GM12865 (cell line): ENCODE results near the gene GRAMD1A.

Source experiments
- DNase-seq: peaks from one replicate; pipeline ENCODE4 v3.0.0; 2010; ENCODE audit warnings: low read depth
- H3K4me3 ChIP-seq: 2 replicates; pipeline ENCODE4 v1.5.1; 2011; ENCODE audit warnings: mild to moderate bottlenecking, low read depth, low read length, control low read depth
- TF ChIP-seq, protein P1 (sequence below): IDR thresholded peaks from 2 replicates; pipeline ENCODE4 v1.5.1; 2011; ENCODE audit warnings: low read length, control low read depth, low read depth, inconsistent platforms; ENCODE audit not compliant: insufficient read depth; ENCODE audit errors: missing control alignments

Gene GRAMD1A

DNA sequence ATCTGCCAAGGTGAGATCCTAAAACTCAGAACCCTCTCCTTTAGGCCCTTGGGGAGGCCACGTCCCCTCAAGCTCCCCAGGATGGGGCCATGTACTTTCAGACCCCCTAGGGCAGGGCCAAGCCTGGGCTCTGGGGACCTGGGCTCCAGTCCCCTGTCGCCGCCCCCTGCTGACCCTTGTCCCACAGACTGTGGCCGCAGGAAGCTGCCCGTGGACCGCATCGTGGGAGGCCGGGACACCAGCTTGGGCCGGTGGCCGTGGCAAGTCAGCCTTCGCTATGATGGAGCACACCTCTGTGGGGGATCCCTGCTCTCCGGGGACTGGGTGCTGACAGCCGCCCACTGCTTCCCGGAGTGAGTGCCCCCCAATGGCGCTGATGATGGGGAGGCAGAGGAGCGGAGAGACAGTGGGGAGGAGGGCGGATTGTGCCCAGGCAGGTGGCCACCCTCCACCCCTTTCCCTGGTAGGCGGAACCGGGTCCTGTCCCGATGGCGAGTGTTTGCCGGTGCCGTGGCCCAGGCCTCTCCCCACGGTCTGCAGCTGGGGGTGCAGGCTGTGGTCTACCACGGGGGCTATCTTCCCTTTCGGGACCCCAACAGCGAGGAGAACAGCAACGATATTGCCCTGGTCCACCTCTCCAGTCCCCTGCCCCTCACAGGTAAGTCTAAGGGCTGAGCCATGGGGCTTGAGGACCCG lies 60.2 kb downstream of the GRAMD1A start:
- no peak overlapping the region for H3K4me3 ChIP-seq
- TF ChIP-seq, protein P1, sequence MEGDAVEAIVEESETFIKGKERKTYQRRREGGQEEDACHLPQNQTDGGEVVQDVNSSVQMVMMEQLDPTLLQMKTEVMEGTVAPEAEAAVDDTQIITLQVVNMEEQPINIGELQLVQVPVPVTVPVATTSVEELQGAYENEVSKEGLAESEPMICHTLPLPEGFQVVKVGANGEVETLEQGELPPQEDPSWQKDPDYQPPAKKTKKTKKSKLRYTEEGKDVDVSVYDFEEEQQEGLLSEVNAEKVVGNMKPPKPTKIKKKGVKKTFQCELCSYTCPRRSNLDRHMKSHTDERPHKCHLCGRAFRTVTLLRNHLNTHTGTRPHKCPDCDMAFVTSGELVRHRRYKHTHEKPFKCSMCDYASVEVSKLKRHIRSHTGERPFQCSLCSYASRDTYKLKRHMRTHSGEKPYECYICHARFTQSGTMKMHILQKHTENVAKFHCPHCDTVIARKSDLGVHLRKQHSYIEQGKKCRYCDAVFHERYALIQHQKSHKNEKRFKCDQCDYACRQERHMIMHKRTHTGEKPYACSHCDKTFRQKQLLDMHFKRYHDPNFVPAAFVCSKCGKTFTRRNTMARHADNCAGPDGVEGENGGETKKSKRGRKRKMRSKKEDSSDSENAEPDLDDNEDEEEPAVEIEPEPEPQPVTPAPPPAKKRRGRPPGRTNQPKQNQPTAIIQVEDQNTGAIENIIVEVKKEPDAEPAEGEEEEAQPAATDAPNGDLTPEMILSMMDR, result no peak
- DNase-seq, result no peak

DNA sequence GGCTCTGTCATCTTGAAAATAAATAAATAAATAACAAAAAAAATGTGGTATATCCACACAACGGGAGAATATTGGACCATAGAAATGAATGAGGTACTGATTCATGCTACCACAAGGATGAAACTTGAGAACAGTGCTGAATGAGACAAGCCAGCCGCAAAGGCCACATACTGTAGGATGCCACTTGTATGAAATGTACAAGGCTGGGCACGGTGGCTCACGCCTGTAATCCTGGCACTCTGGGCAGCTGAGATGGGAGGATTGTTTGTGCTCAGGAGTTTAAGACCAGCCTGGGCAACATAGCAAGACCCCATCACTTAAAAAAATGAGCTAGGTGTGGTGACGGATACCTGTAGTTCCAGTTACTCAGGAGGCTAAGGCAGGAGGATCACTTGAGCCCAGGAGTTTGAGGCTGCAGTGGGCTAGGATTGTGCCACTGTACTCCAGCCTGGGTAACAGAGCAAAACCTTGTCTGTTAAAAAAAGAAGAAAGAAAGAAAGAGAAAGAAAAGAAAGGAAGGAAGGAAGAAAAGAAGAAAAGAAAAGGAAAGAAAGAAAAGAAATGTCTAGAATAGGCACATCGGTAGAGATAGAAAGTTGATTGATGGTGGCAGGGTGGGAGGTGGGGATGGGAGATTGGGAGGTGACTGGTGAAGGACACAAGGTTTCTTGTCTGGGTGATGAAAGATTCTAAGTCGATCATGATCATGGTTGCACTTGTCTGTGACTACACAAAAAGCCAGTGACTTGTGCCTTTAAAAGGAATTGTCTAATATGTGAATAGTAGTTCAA lies 61.7 kb downstream of the GRAMD1A start:
- no peak for DNase-seq
- TF ChIP-seq, protein P1, result no peak

DNA sequence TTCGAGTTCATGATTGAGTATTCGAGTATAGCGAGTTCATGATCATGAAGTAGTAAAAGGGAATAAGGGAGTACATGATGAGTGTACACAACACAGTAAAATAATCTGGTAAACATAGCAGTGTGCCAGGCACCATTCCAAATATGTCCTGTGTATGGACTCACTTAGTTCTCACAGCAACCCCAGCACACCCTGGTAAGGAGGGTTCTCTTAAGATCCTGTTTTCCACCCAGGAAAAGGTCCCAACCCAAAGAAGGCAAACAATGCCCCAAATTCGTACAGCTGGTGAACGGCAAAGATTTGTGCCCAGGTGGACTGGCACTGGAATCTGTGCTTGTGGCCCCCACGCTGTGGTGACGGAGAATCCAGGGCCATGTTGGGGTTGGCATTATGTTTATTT lies 62.8 kb downstream of the GRAMD1A start:
- no peak overlapping the region for H3K4me3 ChIP-seq
- DNase-seq, result no peak
- TF ChIP-seq, protein P1, result no peak

More for the DNA sequence above, 61.7 kb downstream of the GRAMD1A start:
- no peak overlapping the region for H3K4me3 ChIP-seq

DNA sequence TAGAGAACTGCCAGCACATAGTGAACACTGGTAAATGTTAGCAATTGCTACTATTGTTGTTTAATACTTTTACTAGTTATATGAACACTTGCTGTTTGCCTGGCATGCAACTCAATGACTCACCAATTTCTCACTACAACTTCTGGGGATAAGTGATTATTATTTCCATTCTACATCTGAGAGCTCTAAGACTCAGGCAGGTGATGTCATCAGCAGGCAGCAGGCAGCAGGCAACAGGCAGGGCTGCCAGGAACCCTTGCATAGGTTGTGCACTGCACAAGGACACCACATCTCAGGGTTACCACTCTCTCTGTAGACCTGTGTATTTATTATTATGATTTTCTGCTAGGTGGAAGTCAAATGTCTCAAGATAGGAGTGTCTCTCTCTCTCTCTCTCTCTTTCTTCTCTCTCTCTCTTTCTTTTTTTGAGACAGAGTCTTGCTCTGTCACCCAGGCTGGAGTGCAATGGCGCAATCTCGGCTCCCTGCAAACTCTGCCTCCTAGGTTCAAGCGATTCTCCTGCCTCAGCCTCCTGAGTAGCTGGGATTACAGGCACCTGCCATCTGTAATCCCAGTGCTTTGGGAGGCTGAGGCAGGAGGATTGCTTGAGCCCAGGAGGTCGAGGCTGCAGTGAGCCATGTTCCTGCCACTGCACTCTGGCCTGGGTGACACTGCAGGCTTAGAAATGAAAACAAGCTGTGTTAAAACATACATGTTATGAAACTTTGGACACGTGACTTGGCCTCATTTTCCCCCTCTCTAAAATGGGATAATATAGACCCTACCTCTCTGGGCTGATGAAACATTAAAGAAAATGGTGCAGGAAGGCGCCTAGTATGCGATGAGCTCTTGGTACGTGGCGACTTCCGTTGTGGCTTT lies 64.1 kb downstream of the GRAMD1A start:
- no peak for DNase-seq

DNA sequence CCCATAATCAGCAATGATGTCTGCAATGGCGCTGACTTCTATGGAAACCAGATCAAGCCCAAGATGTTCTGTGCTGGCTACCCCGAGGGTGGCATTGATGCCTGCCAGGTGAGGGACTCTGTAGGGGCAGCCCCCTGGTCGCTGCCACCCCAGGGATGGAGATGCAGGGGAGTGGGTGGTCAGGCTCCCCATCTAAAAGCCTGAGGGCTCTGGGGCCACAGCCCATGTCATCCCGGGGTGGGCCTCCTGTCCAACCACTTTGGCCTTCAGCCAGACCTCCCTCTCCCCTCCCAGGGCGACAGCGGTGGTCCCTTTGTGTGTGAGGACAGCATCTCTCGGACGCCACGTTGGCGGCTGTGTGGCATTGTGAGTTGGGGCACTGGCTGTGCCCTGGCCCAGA lies 65.5 kb downstream of the GRAMD1A start:
- DNase-seq, result no peak
- H3K4me3 ChIP-seq, result no peak overlapping the region
- TF ChIP-seq, protein P1, result no peak

More for the DNA sequence above, 64.1 kb downstream of the GRAMD1A start:
- TF ChIP-seq, protein P1, result no peak
- H3K4me3 ChIP-seq, result no peak overlapping the region

DNA sequence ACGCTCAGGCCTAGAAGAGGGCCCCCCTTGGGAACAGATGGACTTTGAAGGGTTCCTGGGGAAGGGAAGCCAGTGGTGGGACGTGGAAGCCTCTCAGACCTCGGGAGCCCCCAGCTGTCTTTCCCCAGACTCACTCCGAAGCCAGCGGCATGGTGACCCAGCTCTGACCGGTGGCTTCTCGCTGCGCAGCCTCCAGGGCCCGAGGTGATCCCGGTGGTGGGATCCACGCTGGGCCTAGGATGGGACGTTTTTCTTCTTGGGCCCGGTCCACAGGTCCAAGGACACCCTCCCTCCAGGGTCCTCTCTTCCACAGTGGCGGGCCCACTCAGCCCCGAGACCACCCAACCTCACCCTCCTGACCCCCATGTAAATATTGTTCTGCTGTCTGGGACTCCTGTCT lies 66.0 kb downstream of the GRAMD1A start:
- TF ChIP-seq, protein P1, result no peak

More for the DNA sequence above, 66.0 kb downstream of the GRAMD1A start:
- no peak overlapping the region for H3K4me3 ChIP-seq
- DNase-seq, result no peak
